HG02642 (cell line): ENCODE measurements around the gene HNRNPA1L2.
"Not testable (repeated sequence)": the region's sequence is repeated elsewhere in the genome, so short reads cannot be mapped to it uniquely, and the experiment has no call there.

Experiments used
- ATAC-seq: cut with Tn5 transposase; IDR thresholded peaks from one replicate; pipeline ENCODE4 v1.9.1; 2021; ENCODE audit warnings: mild to moderate bottlenecking; ENCODE audit not compliant: unreplicated experiment, poor library complexity

The HNRNPA1L2 gene

GRCh38 chr13:52638666-52639328, 3.4 kb upstream of the HNRNPA1L2 start:
- no peak for ATAC-seq

GRCh38 chr13:52644108-52644507, 1.9 kb downstream of the HNRNPA1L2 start:
- no peak for ATAC-seq

GRCh38 chr13:52646967-52647366, 4.7 kb downstream of the HNRNPA1L2 start:
- ATAC-seq: no peak

- no peak for ATAC-seq
These were observed 8.5 kb downstream of the HNRNPA1L2 start for GRCh38 chr13:52650731-52651130.

- peak; percentile 14 for ATAC-seq
These were observed 9.6 kb downstream of the HNRNPA1L2 start for GRCh38 chr13:52651897-52652195.

GRCh38 chr13:52652196-52652979, 10.2 kb downstream of the HNRNPA1L2 start, which contains the start of gene SUGT1:
Gene SUGT1 (plus strand): TSS chr13:52652836. CDS start chr13:52652921, 85 bp downstream.
- ATAC-seq: peak; percentile 96

- ATAC-seq: peak; percentile 39
These were observed 10.7 kb downstream of the HNRNPA1L2 start for GRCh38 chr13:52652980-52653303.

GRCh38 chr13:52659340-52659739, 17.1 kb downstream of the HNRNPA1L2 start:
- no peak for ATAC-seq

- no peak for ATAC-seq
These were observed 22.0 kb downstream of the HNRNPA1L2 start for GRCh38 chr13:52664272-52664671.

GRCh38 chr13:52665325-52665724, 23.1 kb downstream of the HNRNPA1L2 start:
- ATAC-seq: no peak

GRCh38 chr13:52669677-52670076, 27.4 kb downstream of the HNRNPA1L2 start:
- ATAC-seq: no peak

GRCh38 chr13:52670726-52671125, 28.5 kb downstream of the HNRNPA1L2 start:
- no peak for ATAC-seq

- ATAC-seq: no peak
These were observed 31.2 kb downstream of the HNRNPA1L2 start for GRCh38 chr13:52673465-52673864.

- no peak for ATAC-seq
These were observed 35.6 kb downstream of the HNRNPA1L2 start for GRCh38 chr13:52677823-52678222.

- not testable (repeated sequence) for ATAC-seq
These were observed 43.6 kb downstream of the HNRNPA1L2 start for GRCh38 chr13:52685806-52686205.

- ATAC-seq: no peak
These were observed 44.1 kb downstream of the HNRNPA1L2 start for GRCh38 chr13:52686376-52686775.
